ENCODE measurements around the gene OR5AU1. TPM values are rescaled to one million over a fixed set of nuclear protein-coding genes. Genes with fewer than 3 reads are reported as not detected.

OR5AU1 gene
- total RNA-seq, 1 donor from 2014 or later, result not detected

DNA sequence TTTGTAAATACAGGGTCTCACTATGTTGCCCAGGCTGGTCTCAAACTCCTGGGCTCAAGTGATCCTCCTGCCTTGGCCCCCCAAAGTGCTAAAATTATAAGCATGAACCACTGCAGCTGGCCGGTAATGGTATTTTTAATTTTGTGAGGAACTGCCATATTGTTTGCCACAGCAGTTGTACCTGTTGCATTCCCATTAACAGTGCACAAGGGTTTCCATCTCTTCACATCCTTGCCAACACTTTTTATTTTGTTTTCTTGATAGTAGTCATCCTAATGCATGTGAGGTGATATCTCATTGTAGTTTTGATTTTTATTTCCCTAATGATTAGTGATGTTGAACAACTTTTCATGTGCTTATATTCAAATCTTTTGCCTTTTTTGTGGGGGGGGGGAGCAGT lies 13.5 kb downstream of the OR5AU1 start:
- TF ChIP-seq, protein P1, sequence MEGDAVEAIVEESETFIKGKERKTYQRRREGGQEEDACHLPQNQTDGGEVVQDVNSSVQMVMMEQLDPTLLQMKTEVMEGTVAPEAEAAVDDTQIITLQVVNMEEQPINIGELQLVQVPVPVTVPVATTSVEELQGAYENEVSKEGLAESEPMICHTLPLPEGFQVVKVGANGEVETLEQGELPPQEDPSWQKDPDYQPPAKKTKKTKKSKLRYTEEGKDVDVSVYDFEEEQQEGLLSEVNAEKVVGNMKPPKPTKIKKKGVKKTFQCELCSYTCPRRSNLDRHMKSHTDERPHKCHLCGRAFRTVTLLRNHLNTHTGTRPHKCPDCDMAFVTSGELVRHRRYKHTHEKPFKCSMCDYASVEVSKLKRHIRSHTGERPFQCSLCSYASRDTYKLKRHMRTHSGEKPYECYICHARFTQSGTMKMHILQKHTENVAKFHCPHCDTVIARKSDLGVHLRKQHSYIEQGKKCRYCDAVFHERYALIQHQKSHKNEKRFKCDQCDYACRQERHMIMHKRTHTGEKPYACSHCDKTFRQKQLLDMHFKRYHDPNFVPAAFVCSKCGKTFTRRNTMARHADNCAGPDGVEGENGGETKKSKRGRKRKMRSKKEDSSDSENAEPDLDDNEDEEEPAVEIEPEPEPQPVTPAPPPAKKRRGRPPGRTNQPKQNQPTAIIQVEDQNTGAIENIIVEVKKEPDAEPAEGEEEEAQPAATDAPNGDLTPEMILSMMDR (IDR thresholded peaks at IDR 0.05; ENCODE audit: partially characterized antibody, unreplicated experiment), result no peak
- Mint-ChIP-seq H3K4me3 (ENCODE audit: unreplicated experiment) (no peak overlapping the region), H3K27ac (ENCODE audit: unreplicated experiment) (no peak overlapping the region), H3K27me3 (ENCODE audit: unreplicated experiment) (peaks cover 3% of the 10 kb centered on the region), H3K36me3 (ENCODE audit: unreplicated experiment) (no peaks in the 10 kb centered on the region), H3K4me1 (ENCODE audit: low read depth, unreplicated experiment) (no peaks in the 10 kb centered on the region), H3K9me3 (ENCODE audit: unreplicated experiment) (peaks cover 1% of the 10 kb centered on the region)
- DNase-seq, result no peak

DNA sequence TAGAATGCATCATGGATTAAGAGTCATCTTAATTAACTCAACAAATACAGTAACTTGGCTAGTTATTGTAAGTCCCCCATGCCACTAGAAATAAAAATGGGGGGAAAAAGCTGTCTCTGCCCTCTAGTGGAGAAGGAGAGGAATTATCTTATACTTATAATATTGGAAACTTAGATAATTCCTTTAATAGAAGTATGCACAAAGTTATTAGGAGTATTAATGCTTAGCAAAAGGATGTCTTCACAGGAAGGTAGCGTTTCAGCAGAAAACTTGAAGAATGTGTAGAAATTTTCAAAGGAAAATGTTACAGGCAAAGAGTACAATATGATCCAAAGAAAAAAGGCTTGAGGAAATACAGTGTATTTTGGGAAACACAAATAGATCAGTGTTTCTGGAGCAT lies 19.8 kb downstream of the OR5AU1 start:
- no peak for DNase-seq
- no peak overlapping the region for H3K27ac Mint-ChIP-seq (ENCODE audit: unreplicated experiment)
- no peaks in the 10 kb centered on the region for H3K4me1 Mint-ChIP-seq (ENCODE audit: low read depth, unreplicated experiment)
- TF ChIP-seq, protein P1 (IDR thresholded peaks at IDR 0.05; ENCODE audit: partially characterized antibody, unreplicated experiment), result peak; percentile 81
- H3K4me3 Mint-ChIP-seq (ENCODE audit: unreplicated experiment), result no peak overlapping the region
- H3K27me3 Mint-ChIP-seq (ENCODE audit: unreplicated experiment), result peaks cover 2% of the 10 kb centered on the region
- H3K36me3 Mint-ChIP-seq (ENCODE audit: unreplicated experiment), result no peaks in the 10 kb centered on the region
- H3K9me3 Mint-ChIP-seq (ENCODE audit: unreplicated experiment), result no peaks in the 10 kb centered on the region

DNA sequence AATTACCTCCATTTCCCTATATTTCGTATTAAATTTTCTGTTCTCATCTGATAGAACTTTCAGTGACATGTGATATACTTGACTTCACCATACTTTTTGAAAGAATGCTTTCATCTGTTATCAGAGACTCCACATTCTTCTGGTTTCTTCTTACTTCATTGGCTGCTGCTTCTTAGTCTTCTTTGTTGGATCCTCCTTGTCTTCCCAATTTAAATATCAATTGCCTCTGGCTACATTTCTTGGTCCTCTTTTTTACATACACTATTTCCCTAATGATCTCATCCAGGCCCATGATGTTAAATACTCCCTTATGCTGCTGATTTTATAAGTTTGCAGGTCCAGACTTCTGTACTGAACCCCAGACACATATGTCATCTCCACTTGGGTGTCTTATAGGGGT lies 22.0 kb downstream of the OR5AU1 start:
- no peak overlapping the region for H3K27ac Mint-ChIP-seq (ENCODE audit: unreplicated experiment)
- TF ChIP-seq, protein P1 (IDR thresholded peaks at IDR 0.05; ENCODE audit: partially characterized antibody, unreplicated experiment), result no peak
- H3K4me3 Mint-ChIP-seq (ENCODE audit: unreplicated experiment), result no peak overlapping the region
- peaks cover 2% of the 10 kb centered on the region for H3K9me3 Mint-ChIP-seq (ENCODE audit: unreplicated experiment)
- peaks cover 2% of the 10 kb centered on the region for H3K27me3 Mint-ChIP-seq (ENCODE audit: unreplicated experiment)
- H3K36me3 Mint-ChIP-seq (ENCODE audit: unreplicated experiment), result no peaks in the 10 kb centered on the region
- DNase-seq, result no peak
- no peaks in the 10 kb centered on the region for H3K4me1 Mint-ChIP-seq (ENCODE audit: low read depth, unreplicated experiment)

- Mint-ChIP-seq H3K4me1 (ENCODE audit: low read depth, unreplicated experiment) (no peaks in the 10 kb centered on the region), H3K9me3 (ENCODE audit: unreplicated experiment) (peaks cover 3% of the 10 kb centered on the region), H3K36me3 (ENCODE audit: unreplicated experiment) (peaks cover 4% of the 10 kb centered on the region), H3K4me3 (ENCODE audit: unreplicated experiment) (no peak overlapping the region), H3K27ac (ENCODE audit: unreplicated experiment) (no peak overlapping the region), H3K27me3 (ENCODE audit: unreplicated experiment) (no peaks in the 10 kb centered on the region)
- TF ChIP-seq, protein P1 (IDR thresholded peaks at IDR 0.05; ENCODE audit: partially characterized antibody, unreplicated experiment), result no peak
- no peak for DNase-seq
These were observed 32.4 kb downstream of the OR5AU1 start for GRCh38 chr14:21123429-21123828.

GRCh38 chr14:21121122-21121521 lies 34.7 kb downstream of the OR5AU1 start:
- Mint-ChIP-seq H3K27ac (ENCODE audit: unreplicated experiment) (no peak overlapping the region), H3K9me3 (ENCODE audit: unreplicated experiment) (peaks cover 3% of the 10 kb centered on the region), H3K4me1 (ENCODE audit: low read depth, unreplicated experiment) (no peaks in the 10 kb centered on the region), H3K4me3 (ENCODE audit: unreplicated experiment) (no peak overlapping the region), H3K27me3 (ENCODE audit: unreplicated experiment) (no peaks in the 10 kb centered on the region), H3K36me3 (ENCODE audit: unreplicated experiment) (peaks cover 4% of the 10 kb centered on the region)
- TF ChIP-seq, protein P1 (IDR thresholded peaks at IDR 0.05; ENCODE audit: partially characterized antibody, unreplicated experiment), result no peak
- DNase-seq, result no peak
